ENCODE results near the gene MROH8.

DNA sequence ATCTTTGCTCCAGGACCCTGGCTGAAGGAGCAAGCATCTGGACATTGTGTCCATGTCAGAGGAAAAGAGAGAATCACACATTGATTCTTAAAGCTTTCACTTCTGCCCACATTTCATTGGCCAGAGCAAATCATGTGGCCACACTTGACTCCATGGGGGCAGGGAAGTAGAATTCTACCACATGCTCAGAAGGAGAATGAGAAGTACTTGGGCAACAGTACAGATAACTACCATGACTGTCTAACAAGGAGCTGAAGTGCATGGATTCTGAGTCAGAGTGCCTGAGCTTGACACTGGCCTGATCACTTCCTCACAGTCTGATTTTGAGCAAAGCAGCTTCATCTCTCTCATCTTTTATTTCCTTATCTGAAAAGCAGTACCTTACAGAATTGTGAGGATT, 43.7 kb upstream of the MROH8 start:
- TF ChIP-seq, protein P1, sequence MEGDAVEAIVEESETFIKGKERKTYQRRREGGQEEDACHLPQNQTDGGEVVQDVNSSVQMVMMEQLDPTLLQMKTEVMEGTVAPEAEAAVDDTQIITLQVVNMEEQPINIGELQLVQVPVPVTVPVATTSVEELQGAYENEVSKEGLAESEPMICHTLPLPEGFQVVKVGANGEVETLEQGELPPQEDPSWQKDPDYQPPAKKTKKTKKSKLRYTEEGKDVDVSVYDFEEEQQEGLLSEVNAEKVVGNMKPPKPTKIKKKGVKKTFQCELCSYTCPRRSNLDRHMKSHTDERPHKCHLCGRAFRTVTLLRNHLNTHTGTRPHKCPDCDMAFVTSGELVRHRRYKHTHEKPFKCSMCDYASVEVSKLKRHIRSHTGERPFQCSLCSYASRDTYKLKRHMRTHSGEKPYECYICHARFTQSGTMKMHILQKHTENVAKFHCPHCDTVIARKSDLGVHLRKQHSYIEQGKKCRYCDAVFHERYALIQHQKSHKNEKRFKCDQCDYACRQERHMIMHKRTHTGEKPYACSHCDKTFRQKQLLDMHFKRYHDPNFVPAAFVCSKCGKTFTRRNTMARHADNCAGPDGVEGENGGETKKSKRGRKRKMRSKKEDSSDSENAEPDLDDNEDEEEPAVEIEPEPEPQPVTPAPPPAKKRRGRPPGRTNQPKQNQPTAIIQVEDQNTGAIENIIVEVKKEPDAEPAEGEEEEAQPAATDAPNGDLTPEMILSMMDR (IDR thresholded peaks at IDR 0.05) = no peak
- TF ChIP-seq POLR2AphosphoS5 (IDR thresholded peaks at IDR 0.05; ENCODE audit: insufficient read depth in 1 of 2, low read depth in 1 of 2) (no peak), POLR2A (IDR thresholded peaks at IDR 0.05) (no peak)

Measured in vagina (tissue), 2 donors.